NCI-H524 (cell line): Measurements from ENCODE around the gene SEMA5A.

ENCODE experiments used
- DNase-seq, 2 experiments: peaks; one replicate each; lab custom pipeline; 2025; lab: John Stamatoyannopoulos, UW

Gene SEMA5A

GRCh38 chr5:9058666-9059065, 487.2 kb downstream of the SEMA5A start:
- no peak for DNase-seq

GRCh38 chr5:9058161-9058560, 487.7 kb downstream of the SEMA5A start:
- no peak for DNase-seq

- no peak for DNase-seq
These were observed 488.4 kb downstream of the SEMA5A start for GRCh38 chr5:9057406-9058000.

- no peak for DNase-seq
These were observed 489.8 kb downstream of the SEMA5A start for GRCh38 chr5:9056046-9056445.

GRCh38 chr5:9054821-9055589, 490.9 kb downstream of the SEMA5A start:
- no peak for DNase-seq

GRCh38 chr5:9054322-9054721, 491.6 kb downstream of the SEMA5A start:
- DNase-seq = no peak

- DNase-seq = no peak
These were observed 493.5 kb downstream of the SEMA5A start for GRCh38 chr5:9052421-9052820.

- no peak for DNase-seq
These were observed 494.1 kb downstream of the SEMA5A start for GRCh38 chr5:9051779-9052178.

GRCh38 chr5:9047932-9048331, 497.9 kb downstream of the SEMA5A start:
- DNase-seq = no peak

- DNase-seq = no peak
These were observed 499.0 kb downstream of the SEMA5A start for GRCh38 chr5:9046756-9047481.

- DNase-seq = no peak
These were observed 499.9 kb downstream of the SEMA5A start for GRCh38 chr5:9045946-9046345.

GRCh38 chr5:9042241-9042640, 503.6 kb downstream of the SEMA5A start:
- DNase-seq = no peak

GRCh38 chr5:9040475-9040874, 505.4 kb downstream of the SEMA5A start:
- DNase-seq = no peak

GRCh38 chr5:9037048-9037447, 508.8 kb downstream of the SEMA5A start:
- no peak for DNase-seq

GRCh38 chr5:9035346-9035745, 510.5 kb downstream of the SEMA5A start:
- no peak for DNase-seq

GRCh38 chr5:9034649-9035048, 511.2 kb downstream of the SEMA5A start:
- no peak for DNase-seq

- no peak for DNase-seq
These were observed 512.4 kb downstream of the SEMA5A start for GRCh38 chr5:9033524-9033923.

- DNase-seq = no peak
These were observed 519.9 kb downstream of the SEMA5A start for GRCh38 chr5:9025942-9026341.

GRCh38 chr5:9020996-9021395, 524.9 kb downstream of the SEMA5A start:
- no peak for DNase-seq

- no peak for DNase-seq
These were observed 530.0 kb downstream of the SEMA5A start for GRCh38 chr5:9015937-9016270.

GRCh38 chr5:9015260-9015936, 530.5 kb downstream of the SEMA5A start:
- no peak for DNase-seq

- no peak for DNase-seq
These were observed 532.7 kb downstream of the SEMA5A start for GRCh38 chr5:9013147-9013546.
